Stomach (tissue), 4 donors: Measurements from ENCODE around the gene SFT2D3.

Source experiments
- CTCF ChIP-seq, 7 experiments: fragments of 450-650 bp in 4 of 7; fragments of 200-600 bp in 3 of 7; sonication (generic) in 3 of 7; IDR thresholded peaks; one replicate each; pipeline ENCODE4 v1.5.1; 2016 to 2019; ENCODE audit warnings: antibody characterized with exemption in 7 of 7, control low read depth in 2 of 7, mild to moderate bottlenecking in 1 of 7
- EP300 ChIP-seq: sonication (generic); formaldehyde crosslinking; IDR thresholded peaks from one replicate; pipeline ENCODE4 v1.6.1; 2017; ENCODE audit warnings: antibody characterized with exemption
- POLR2A ChIP-seq, 4 donors: fragments of 450-650 bp; IDR thresholded peaks; one replicate each; pipeline ENCODE4 v1.6.1; 2016; ENCODE audit warnings: antibody characterized with exemption in 4 of 4, control low read depth in 2 of 4, mild to moderate bottlenecking in 1 of 4, moderate library complexity in 1 of 4
- POLR2AphosphoS5 ChIP-seq, 3 donors: sonication (generic); formaldehyde crosslinking; IDR thresholded peaks; one replicate each; pipeline ENCODE4 v1.6.1; 2016; ENCODE audit warnings: antibody characterized with exemption in 3 of 3

GRCh38 chr2:127739800-127740199 lies 38.5 kb downstream of the SFT2D3 start:
- no peak for TF ChIP-seq CTCF (IDR thresholded peaks at IDR 0.05)
- no peak for TF ChIP-seq EP300
- TF ChIP-seq POLR2A (IDR thresholded peaks at IDR 0.05), result no peak
- no peak for TF ChIP-seq POLR2AphosphoS5 (IDR thresholded peaks at IDR 0.05)
